GM12892 (cell line): ENCODE results near the gene PITPNC1.
"Not testable (repeated sequence)": the region's sequence is repeated elsewhere in the genome, so short reads cannot be mapped to it uniquely, and the experiment has no call there.

Source experiments
- POLR2A ChIP-seq: IDR thresholded peaks from 2 replicates; pipeline ENCODE4 v1.6.1; 2011; ENCODE audit warnings: low read depth, low read length, control low read depth
- POLR2AphosphoS5 ChIP-seq: IDR thresholded peaks from 2 replicates; pipeline ENCODE4 v1.6.1; 2011; ENCODE audit warnings: low read depth, low read length, control low read depth

GRCh38 chr17:67651218-67651579, 274.1 kb downstream of the PITPNC1 start:
- not testable (repeated sequence) for TF ChIP-seq POLR2A, POLR2AphosphoS5
